Subcutaneous abdominal adipose tissue (tissue), 5 donors: ENCODE measurements around the gene PTPN2.
A peak's percentile ranks its signal among the peaks of the same experiment; 100 is the strongest.

Experiments used
- H3K27ac ChIP-seq: one replicate; pipeline ENCODE4 v1.7.0; 2013; ENCODE audit warnings: low read depth, mild to moderate bottlenecking, inconsistent platforms, low read length, moderate library complexity
- H3K27me3 ChIP-seq, 5 donors: one replicate each; pipeline ENCODE4 v1.7.0; 2013; ENCODE audit warnings: low read length in 5 of 5, inconsistent platforms in 1 of 5; ENCODE audit not compliant: control insufficient read depth in 5 of 5, insufficient read depth in 4 of 5
- H3K36me3 ChIP-seq, 5 donors: one replicate each; pipeline ENCODE4 v1.7.0; 2013; ENCODE audit warnings: low read length in 5 of 5; ENCODE audit not compliant: control insufficient read depth in 5 of 5, insufficient read depth in 5 of 5
- H3K4me1 ChIP-seq, 5 donors: one replicate each; pipeline ENCODE4 v1.7.0; 2013; ENCODE audit warnings: low read length in 5 of 5, mild to moderate bottlenecking in 3 of 5, moderate library complexity in 1 of 5; ENCODE audit not compliant: control insufficient read depth in 5 of 5, insufficient read depth in 5 of 5
- H3K4me3 ChIP-seq, 5 donors: one replicate each; pipeline ENCODE4 v1.7.0; 2013; ENCODE audit warnings: low read length in 5 of 5, low read depth in 1 of 5
- H3K9ac ChIP-seq, 5 donors: one replicate each; pipeline ENCODE4 v1.7.0; 2013; ENCODE audit warnings: low read length in 5 of 5, mild to moderate bottlenecking in 4 of 5, moderate library complexity in 3 of 5
- H3K9me3 ChIP-seq, 5 donors: one replicate each; pipeline ENCODE4 v1.7.0; 2013; ENCODE audit warnings: low read length in 5 of 5; ENCODE audit not compliant: control insufficient read depth in 5 of 5
- donor health status: healthy.
- donor health status: healthy.
- donor health status: healthy.
- donor health status: healthy.
- donor health status: healthy.

Gene PTPN2

GRCh38 chr18:12883684-12884405 is at the start of gene PTPN2:
PTPN2 (minus strand) TSS chr18:12884237; CDS start chr18:12884141, 96 bp downstream.
- H3K4me3 ChIP-seq = peak within 1 kb of the TSS; percentile 77 to 88 (median 82)
- peaks cover 4 to 33% (median 16%) of the 10 kb centered on the region in 5 donors for H3K4me1 ChIP-seq
- peak within 1 kb of the TSS; percentile 87 to 98 (median 95) for H3K9ac ChIP-seq
- peak within 1 kb of the TSS; percentile 98 for H3K27ac ChIP-seq
- no peaks in the 10 kb centered on the region for H3K9me3 ChIP-seq
- H3K27me3 ChIP-seq = no peaks in the 10 kb centered on the region
- H3K36me3 ChIP-seq = no peaks in the 10 kb centered on the region

GRCh38 chr18:12933327-12933726 is 49.3 kb upstream of the PTPN2 start:
- Histone ChIP-seq H3K36me3 (no peaks in the 10 kb centered on the region), H3K27ac (no peak overlapping the region), H3K4me1 (peaks cover 0 to 3% (median 0%) of the 10 kb centered on the region in 5 donors), H3K9ac (no peak overlapping the region), H3K4me3 (no peak overlapping the region), H3K27me3 (no peaks in the 10 kb centered on the region), H3K9me3 (no peaks in the 10 kb centered on the region)

GRCh38 chr18:12930908-12931307 is 46.9 kb upstream of the PTPN2 start:
- Histone ChIP-seq H3K4me1 (peaks cover 0 to 3% (median 0%) of the 10 kb centered on the region in 5 donors), H3K27ac (no peak overlapping the region), H3K4me3 (no peak overlapping the region), H3K27me3 (no peaks in the 10 kb centered on the region), H3K36me3 (no peaks in the 10 kb centered on the region), H3K9ac (no peak overlapping the region), H3K9me3 (no peaks in the 10 kb centered on the region)

GRCh38 chr18:12930376-12930775 is 46.3 kb upstream of the PTPN2 start:
- Histone ChIP-seq H3K4me3 (no peak overlapping the region), H3K27ac (no peak overlapping the region), H3K36me3 (no peaks in the 10 kb centered on the region), H3K27me3 (no peaks in the 10 kb centered on the region), H3K9me3 (no peaks in the 10 kb centered on the region), H3K4me1 (peaks cover 0 to 3% (median 0%) of the 10 kb centered on the region in 5 donors), H3K9ac (no peak overlapping the region)

- Histone ChIP-seq H3K4me1 (peaks cover 0 to 4% (median 0%) of the 10 kb centered on the region in 5 donors), H3K9ac (no peak overlapping the region), H3K9me3 (no peaks in the 10 kb centered on the region), H3K27me3 (no peaks in the 10 kb centered on the region), H3K4me3 (no peak overlapping the region), H3K27ac (no peak overlapping the region), H3K36me3 (no peaks in the 10 kb centered on the region)
Measured at GRCh38 chr18:12929477-12930083, 45.5 kb upstream of the PTPN2 start.

- Histone ChIP-seq H3K4me3 (no peak overlapping the region), H3K9ac (no peak overlapping the region), H3K27me3 (no peaks in the 10 kb centered on the region), H3K27ac (no peak overlapping the region), H3K9me3 (no peaks in the 10 kb centered on the region), H3K36me3 (no peaks in the 10 kb centered on the region), H3K4me1 (peaks cover 0 to 4% (median 0%) of the 10 kb centered on the region in 5 donors)
Measured at GRCh38 chr18:12928641-12929040, 44.6 kb upstream of the PTPN2 start.

GRCh38 chr18:12928206-12928605 is 44.2 kb upstream of the PTPN2 start:
- H3K27ac ChIP-seq = no peak overlapping the region
- H3K9ac ChIP-seq = no peak overlapping the region
- no peak overlapping the region for H3K4me3 ChIP-seq
- no peaks in the 10 kb centered on the region for H3K27me3 ChIP-seq
- no peaks in the 10 kb centered on the region for H3K9me3 ChIP-seq
- H3K4me1 ChIP-seq = peaks cover 0 to 4% (median 0%) of the 10 kb centered on the region in 5 donors
- no peaks in the 10 kb centered on the region for H3K36me3 ChIP-seq

- Histone ChIP-seq H3K36me3 (no peaks in the 10 kb centered on the region), H3K27me3 (no peaks in the 10 kb centered on the region), H3K27ac (no peak overlapping the region), H3K9ac (no peak overlapping the region), H3K9me3 (no peaks in the 10 kb centered on the region), H3K4me3 (no peak overlapping the region), H3K4me1 (peaks cover 0 to 4% (median 0%) of the 10 kb centered on the region in 5 donors)
Measured at GRCh38 chr18:12924616-12925015, 40.6 kb upstream of the PTPN2 start.

GRCh38 chr18:12922266-12922665 is 38.2 kb upstream of the PTPN2 start:
- no peaks in the 10 kb centered on the region for H3K9me3 ChIP-seq
- H3K27ac ChIP-seq = no peak overlapping the region
- H3K27me3 ChIP-seq = no peaks in the 10 kb centered on the region
- peaks cover 0 to 4% (median 0%) of the 10 kb centered on the region in 5 donors for H3K4me1 ChIP-seq
- no peaks in the 10 kb centered on the region for H3K36me3 ChIP-seq
- H3K4me3 ChIP-seq = no peak overlapping the region
- no peak overlapping the region for H3K9ac ChIP-seq

GRCh38 chr18:12921178-12921577 is 37.1 kb upstream of the PTPN2 start:
- Histone ChIP-seq H3K9me3 (no peaks in the 10 kb centered on the region), H3K4me1 (peaks cover 0 to 4% (median 0%) of the 10 kb centered on the region in 5 donors), H3K27me3 (no peaks in the 10 kb centered on the region), H3K36me3 (no peaks in the 10 kb centered on the region), H3K4me3 (no peak overlapping the region), H3K27ac (no peak overlapping the region), H3K9ac (no peak overlapping the region)
